Left lung (tissue), 10 donors: ENCODE results near the gene ODAM. TPM values are rescaled to one million over a fixed set of nuclear protein-coding genes. Genes with fewer than 3 reads are reported as not detected.
"Not testable (repeated sequence)": the region's sequence is repeated elsewhere in the genome, so short reads cannot be mapped to it uniquely, and the experiment has no call there.

Experiments used
- ATAC-seq: fragments of 200-7000 bp; cut with Tn5 transposase; one replicate; pipeline ENCODE4 v1.9.1; 2020; ENCODE audit warnings: moderate library complexity
- DNase-seq, 4 donors: peaks; one replicate each; pipeline ENCODE4 v3.0.0-alpha.2; 2013 to 2020
- H3K27ac ChIP-seq, 2 donors: fragments of 200-600 bp; sonication (generic) in 1 of 2; one replicate each; pipeline versions ENCODE4 v1.5.0 to v1.8.0; 2020 to 2021
- H3K27me3 ChIP-seq, 2 donors: fragments of 200-600 bp; sonication (generic) in 1 of 2; one replicate each; pipeline versions ENCODE4 v1.5.0 to v1.8.0; 2020 to 2021
- H3K36me3 ChIP-seq, 2 donors: fragments of 200-600 bp; sonication (generic) in 1 of 2; one replicate each; pipeline versions ENCODE4 v1.5.0 to v1.8.0; 2020 to 2021
- H3K4me1 ChIP-seq, 2 donors: fragments of 200-600 bp; one replicate each; pipeline ENCODE4 v1.8.0; 2021
- H3K4me3 ChIP-seq, 2 donors: fragments of 200-600 bp; sonication (generic) in 1 of 2; one replicate each; pipeline versions ENCODE4 v1.5.0 to v1.8.0; 2020 to 2021; ENCODE audit warnings: mild to moderate bottlenecking in 1 of 2
- H3K9me3 ChIP-seq, 2 donors: fragments of 200-600 bp; sonication (generic) in 1 of 2; one replicate each; pipeline versions ENCODE4 v1.5.0 to v1.8.0; 2020 to 2021
- CTCF ChIP-seq, 2 donors: fragments of 200-600 bp; sonication (generic) in 1 of 2; IDR thresholded peaks; one replicate each; pipeline versions ENCODE4 v1.5.0 to v1.8.0; 2021; ENCODE audit warnings: antibody characterized with exemption in 2 of 2
- intact Hi-C, 2 donors: fragments of 100-400 bp; cut with DNase I; formaldehyde crosslinking; loops; one replicate each; pipeline versions ENCODE4 v1.11.2 to v1.14.2; 2022
- polyA plus RNA-seq, 6 donors: library from polyadenylated mRNA; unstranded; fragments of 120-200 nt; gene quantifications; one replicate each; pipeline ENCODE4 v1.2.1, GENCODE V29; 2013; ENCODE audit not compliant: insufficient read length in 6 of 6
- total RNA-seq, 2 donors: library from RNA; stranded (reverse); fragmentation: NEBNext Ultra II Directional; extraction: Animal tissue kit (Norgen Biotek cat#: 25700); gene quantifications; one replicate each; pipeline ENCODE4 v1.2.1, GENCODE V29; 2021
- donor health status: DM: no; HTN: yes; CAD: no.
- donor health status: DM: no; HTN: no; CAD: no.

Gene ODAM
- total and polyA plus RNA-seq, 8 donors, result 3.5 to 19.7 (median 13.3) TPM

GRCh38 chr4:70192895-70193294 lies 2.6 kb upstream of the ODAM start:
- Histone ChIP-seq H3K9me3 (no peaks in the 10 kb centered on the region), H3K4me1 (no peaks in the 10 kb centered on the region), H3K36me3 (no peaks in the 10 kb centered on the region), H3K4me3 (no peak overlapping the region), H3K27ac (no peak overlapping the region), H3K27me3 (no peaks in the 10 kb centered on the region)
- ATAC-seq (no peak), DNase-seq (no peak)
- intact Hi-C loops, result no loop called here
- no peak for TF ChIP-seq CTCF (IDR thresholded peaks at IDR 0.05)

- no peaks in the 10 kb centered on the region for H3K36me3 ChIP-seq
- H3K27ac ChIP-seq, result peak overlapping the region in 1 of 2 donors; percentile 5
- H3K27me3 ChIP-seq, result no peaks in the 10 kb centered on the region
- intact Hi-C loops, result no loop called here
- H3K4me1 ChIP-seq, result no peaks in the 10 kb centered on the region
- no peak for DNase-seq
- peak; percentile 80 for ATAC-seq
- H3K9me3 ChIP-seq, result no peaks in the 10 kb centered on the region
- TF ChIP-seq CTCF (IDR thresholded peaks at IDR 0.05), result no peak
- H3K4me3 ChIP-seq, result no peak overlapping the region
These were observed 1.3 kb downstream of the ODAM start for GRCh38 chr4:70196857-70197256.

- DNase-seq (peak in 3 of 4 donors; percentile 32 to 61 (median 43)), ATAC-seq (peak; percentile 97)
- TF ChIP-seq CTCF (IDR thresholded peaks at IDR 0.05), result no peak
- intact Hi-C loops, result no loop called here
- no peaks in the 10 kb centered on the region for H3K27me3 ChIP-seq
- H3K4me1 ChIP-seq, result no peaks in the 10 kb centered on the region
- no peaks in the 10 kb centered on the region for H3K36me3 ChIP-seq
- H3K4me3 ChIP-seq, result no peak overlapping the region
- H3K27ac ChIP-seq, result peak overlapping the region in 1 of 2 donors; percentile 5
- H3K9me3 ChIP-seq, result no peaks in the 10 kb centered on the region
These were observed 2.3 kb downstream of the ODAM start for GRCh38 chr4:70197842-70198241.

- intact Hi-C loops, result no loop called here
- ATAC-seq (peak; percentile 40), DNase-seq (no peak)
- Histone ChIP-seq H3K4me1 (no peaks in the 10 kb centered on the region), H3K9me3 (no peaks in the 10 kb centered on the region), H3K36me3 (no peaks in the 10 kb centered on the region), H3K27ac (no peak overlapping the region), H3K27me3 (no peaks in the 10 kb centered on the region), H3K4me3 (no peak overlapping the region)
- no peak for TF ChIP-seq CTCF (IDR thresholded peaks at IDR 0.05)
These were observed 8.1 kb downstream of the ODAM start for GRCh38 chr4:70203601-70204000.

GRCh38 chr4:70212752-70213151 lies 17.2 kb downstream of the ODAM start:
- H3K4me1 ChIP-seq, H3K27me3 ChIP-seq, H3K9me3 ChIP-seq, H3K36me3 ChIP-seq, H3K27ac ChIP-seq, H3K4me3 ChIP-seq, ATAC-seq, intact Hi-C loops: not testable (repeated sequence)
- DNase-seq, result peak in 2 of 4 donors; percentile 30 to 31

GRCh38 chr4:70216109-70216508 lies 20.6 kb downstream of the ODAM start:
- intact Hi-C loops, DNase-seq, H3K36me3 ChIP-seq, H3K4me1 ChIP-seq, ATAC-seq, H3K4me3 ChIP-seq, H3K27ac ChIP-seq, H3K9me3 ChIP-seq, H3K27me3 ChIP-seq: not testable (repeated sequence)

- H3K4me3 ChIP-seq, H3K27me3 ChIP-seq, ATAC-seq, H3K9me3 ChIP-seq, H3K27ac ChIP-seq, H3K4me1 ChIP-seq, H3K36me3 ChIP-seq, intact Hi-C loops, DNase-seq: not testable (repeated sequence)
These were observed 21.0 kb downstream of the ODAM start for GRCh38 chr4:70216550-70216949.

GRCh38 chr4:70221389-70221788 lies 25.9 kb downstream of the ODAM start:
- H3K9me3 ChIP-seq, ATAC-seq, DNase-seq, H3K4me1 ChIP-seq, H3K27me3 ChIP-seq, H3K27ac ChIP-seq, intact Hi-C loops, H3K36me3 ChIP-seq, H3K4me3 ChIP-seq: not testable (repeated sequence)

GRCh38 chr4:70221818-70222217 lies 26.3 kb downstream of the ODAM start:
- DNase-seq, H3K27ac ChIP-seq, intact Hi-C loops, H3K36me3 ChIP-seq, H3K4me3 ChIP-seq, H3K27me3 ChIP-seq, H3K4me1 ChIP-seq, H3K9me3 ChIP-seq, ATAC-seq: not testable (repeated sequence)
